Activated effector memory CD4-positive, alpha-beta T cell treated with Interleukin-2 at 50 U/mL for 16 hours (primary cell): ENCODE measurements around the gene TXNL4A.

Experiments used
- DNase-seq: peaks from one replicate; pipeline ENCODE4 v3.0.0-alpha.2; 2020

Gene TXNL4A

DNA sequence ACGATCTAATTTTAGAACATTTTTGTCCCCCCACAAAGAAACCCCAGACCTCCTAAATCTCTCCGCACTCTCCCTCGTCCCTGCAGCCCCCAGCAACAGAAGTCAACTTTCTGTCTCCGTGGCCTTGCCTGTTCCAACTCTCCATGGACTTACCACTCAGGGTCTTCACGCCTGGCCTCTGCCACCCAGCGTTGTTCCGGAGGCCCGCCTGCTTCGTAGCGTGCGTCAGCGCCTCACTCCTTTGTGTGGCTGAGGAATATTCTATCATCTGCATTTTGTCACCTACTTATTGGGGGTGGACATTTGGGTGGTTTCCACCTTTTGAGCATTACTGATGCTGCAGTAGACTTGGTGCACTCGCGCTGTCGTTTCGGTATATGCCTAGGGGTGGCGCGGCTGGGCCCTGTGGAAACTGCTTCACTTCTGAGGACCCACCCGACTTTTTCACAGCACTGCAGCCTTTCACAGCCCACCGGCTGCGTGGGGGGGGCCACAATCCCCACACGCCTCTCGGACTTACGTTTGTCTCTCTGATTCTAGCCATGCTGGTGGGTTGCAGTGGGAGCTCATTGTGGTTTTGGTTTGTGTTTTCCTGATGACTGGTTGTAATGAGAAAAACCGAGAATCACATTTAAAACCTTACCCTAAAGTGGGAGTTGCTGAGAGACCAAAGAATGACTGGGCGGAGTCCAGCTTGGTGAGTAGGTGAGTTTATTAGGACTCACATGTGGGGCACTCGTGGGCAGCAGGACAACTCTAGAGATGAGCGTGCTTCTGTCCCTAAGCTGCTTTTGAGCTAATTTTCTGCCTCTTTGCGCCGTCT is 25.3 kb downstream of the TXNL4A start:
- DNase-seq = peak; percentile 41

DNA sequence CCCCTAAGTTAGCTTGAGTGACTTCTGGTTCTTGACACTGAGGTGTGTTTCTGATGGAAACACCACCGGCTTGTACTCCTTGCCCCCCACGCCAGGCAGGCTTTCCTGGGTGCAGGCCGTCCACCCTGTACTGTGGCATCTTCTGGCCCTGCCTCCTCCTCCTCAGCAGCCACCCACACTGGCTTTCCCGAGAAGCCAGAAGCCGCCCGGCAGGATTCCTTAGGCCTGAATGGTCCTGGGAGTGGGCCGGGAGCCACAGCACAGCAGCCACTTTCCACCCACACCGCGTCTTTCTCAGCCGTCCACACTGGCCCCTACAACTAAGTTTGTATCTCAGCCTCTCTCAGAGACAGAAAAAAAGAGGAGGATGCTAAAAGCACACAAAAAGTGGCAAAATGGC is 26.1 kb downstream of the TXNL4A start:
- no peak for DNase-seq

DNA sequence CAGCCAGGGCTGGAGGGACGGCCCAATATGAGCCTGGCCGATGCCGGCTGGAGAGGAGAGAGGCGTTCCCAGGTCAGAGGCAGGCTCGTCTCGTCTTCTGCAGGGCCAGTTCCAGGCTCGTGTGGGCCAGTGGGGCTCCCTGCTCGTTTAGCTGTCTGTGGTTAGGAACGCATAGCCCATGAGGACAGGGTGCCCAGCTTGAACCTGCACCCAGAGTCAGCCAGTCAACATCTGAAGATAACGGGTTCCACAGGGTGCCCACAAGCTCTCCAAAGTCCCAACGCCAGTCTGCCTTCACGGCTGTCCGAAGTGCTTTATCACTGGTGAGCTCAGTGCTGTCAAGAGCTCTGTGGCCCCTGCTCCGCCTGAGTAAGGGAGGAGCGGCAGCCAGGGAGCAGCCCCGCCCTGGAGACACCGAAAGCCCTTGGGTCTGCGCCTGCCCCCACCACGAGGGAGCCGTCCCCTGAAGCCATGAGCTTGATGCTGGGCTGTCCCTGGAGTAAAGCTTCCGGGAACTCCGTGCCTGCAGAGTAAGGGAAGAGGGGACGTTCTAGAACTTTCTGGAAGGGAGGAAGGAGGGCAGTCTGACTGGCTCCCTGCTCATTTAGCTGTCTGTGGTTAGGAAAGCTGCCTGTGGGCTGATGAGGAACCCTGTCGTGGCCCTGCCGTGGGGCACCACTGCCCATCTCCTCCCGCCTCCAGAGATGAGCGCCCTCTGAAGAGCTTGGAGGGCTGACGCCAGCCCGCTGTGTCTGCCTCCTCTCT is 26.7 kb downstream of the TXNL4A start:
- no peak for DNase-seq

DNA sequence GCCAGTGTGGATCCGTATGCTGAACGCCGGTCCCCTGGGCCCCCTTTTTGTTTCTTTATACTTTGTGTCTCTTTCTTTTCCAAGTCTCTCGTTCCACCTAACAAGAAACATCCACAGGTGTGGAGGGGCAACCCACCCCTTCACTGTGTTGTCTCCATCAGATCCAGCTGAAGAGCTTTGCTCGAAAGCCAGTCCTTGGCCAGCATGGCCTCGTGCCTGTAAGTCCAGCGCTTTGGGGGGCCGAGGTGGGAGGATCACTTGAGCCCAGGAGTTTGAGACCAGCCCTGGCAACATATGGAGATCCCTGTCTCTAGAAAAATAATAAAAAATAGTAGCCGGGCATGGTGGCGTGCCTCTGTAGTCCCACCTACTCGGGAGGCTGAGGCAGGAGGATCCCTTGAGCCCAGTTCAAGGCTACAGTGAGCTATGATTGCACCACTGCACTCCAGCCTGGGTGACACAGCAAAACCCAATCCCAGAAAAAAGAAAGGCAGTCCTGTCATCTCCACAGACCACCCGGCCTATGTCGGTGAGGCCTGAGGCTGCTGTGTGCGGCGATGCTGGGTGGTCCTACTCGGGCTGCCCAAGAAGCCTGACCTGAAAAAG is 27.3 kb downstream of the TXNL4A start:
- no peak for DNase-seq

DNA sequence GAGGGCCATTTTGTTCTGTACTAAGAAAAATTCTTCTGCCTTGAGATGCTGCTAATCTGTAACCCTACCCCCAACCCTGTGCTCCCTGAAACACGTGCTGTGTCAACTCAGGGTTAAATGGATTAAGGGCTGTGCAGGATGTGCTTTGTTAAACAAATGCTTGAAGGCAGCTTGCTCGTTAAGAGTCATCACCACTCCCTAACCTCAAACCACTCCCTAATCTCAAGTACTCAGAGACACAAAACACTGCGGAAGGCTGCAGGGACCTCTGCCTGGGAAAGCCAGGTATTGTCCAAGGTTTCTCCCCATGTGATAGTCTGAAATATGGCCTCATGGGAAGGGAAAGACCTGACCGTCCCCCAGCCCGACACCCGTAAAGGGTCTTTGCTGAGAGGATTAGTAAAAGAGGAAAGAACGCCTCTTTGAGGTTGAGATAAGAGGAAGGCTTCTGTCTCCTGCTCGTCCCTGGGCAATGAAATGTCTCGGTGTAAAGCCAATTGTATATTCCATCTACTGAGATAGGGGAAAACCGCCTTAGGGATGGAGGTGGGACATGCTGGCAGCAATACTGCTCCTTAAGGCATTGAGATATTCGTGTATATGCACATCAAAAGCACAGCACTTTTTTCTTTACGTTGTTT is 28.1 kb downstream of the TXNL4A start:
- DNase-seq = peak; percentile 12

DNA sequence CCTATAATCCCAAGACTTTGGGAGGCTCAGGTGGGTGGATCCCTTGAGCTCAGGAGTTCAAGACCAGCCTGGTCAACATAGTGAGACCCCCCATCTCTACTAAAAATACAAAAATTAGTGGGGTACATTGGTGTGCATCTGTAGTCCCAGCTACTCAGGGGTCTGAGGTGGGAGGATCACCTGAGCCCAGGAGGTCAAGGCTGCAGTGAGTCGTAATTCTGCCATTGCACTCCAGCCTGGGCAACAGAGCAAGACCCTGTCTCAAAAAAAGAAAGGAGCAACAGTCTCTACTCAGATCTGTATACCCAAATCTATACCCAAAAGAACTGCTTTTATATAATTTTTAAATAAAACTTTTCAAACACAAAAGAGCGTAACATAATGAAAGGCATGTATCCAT is 29.4 kb downstream of the TXNL4A start:
- no peak for DNase-seq

DNA sequence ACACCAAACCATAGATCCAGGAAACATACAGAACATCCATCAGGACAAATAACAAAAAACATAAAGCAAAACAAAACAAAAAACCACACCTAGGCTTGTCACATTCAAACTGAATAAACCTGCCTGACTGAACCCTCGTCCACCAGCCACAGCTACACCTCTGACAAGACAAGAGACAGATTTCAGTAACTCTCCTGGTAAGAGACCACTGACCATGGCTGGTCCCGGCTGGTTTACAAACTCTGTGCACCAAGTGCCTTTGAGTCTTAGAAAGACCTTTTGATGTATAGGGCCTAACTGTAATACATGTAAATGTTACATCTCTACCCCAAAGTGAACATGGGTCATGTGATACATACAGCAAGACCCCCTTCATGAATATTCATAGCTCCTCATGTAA is 32.1 kb downstream of the TXNL4A start:
- DNase-seq = no peak

DNA sequence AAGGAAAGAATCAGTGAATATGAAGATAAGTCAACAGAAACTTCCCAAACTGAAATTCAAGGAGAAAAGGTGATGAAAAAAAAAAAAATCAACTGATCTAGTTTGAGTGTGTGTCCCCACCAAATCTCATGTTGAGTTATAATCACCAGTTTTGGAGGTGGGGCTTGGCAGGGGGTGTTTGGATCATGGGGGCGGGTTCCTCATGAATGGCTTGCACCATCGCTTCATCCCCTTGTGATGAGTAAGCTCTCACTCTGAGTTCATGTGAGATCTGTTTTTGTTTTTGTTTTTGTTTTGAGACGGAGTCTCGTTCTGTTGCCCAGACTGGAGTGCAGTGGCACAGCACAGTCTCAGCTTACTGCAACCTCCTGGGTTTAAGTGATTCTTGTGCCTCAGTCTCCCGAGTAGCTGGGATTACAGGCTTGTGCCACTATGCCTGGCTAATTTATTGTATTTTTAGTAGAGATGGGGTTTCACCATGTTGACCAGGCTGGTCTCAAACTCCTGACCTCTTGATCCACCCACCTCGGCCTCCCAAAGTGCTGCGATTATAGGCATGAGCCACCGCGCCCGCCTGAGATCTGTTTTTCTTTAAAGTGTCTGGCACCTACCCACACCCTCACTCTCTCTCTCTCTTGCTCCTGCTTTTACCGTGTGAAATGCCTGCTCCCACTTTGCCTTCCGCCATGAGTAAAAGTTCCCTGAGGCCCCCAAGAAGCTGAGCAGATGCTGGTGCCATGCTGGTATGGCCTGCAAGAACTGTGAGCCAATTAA is 32.9 kb downstream of the TXNL4A start:
- DNase-seq = no peak

DNA sequence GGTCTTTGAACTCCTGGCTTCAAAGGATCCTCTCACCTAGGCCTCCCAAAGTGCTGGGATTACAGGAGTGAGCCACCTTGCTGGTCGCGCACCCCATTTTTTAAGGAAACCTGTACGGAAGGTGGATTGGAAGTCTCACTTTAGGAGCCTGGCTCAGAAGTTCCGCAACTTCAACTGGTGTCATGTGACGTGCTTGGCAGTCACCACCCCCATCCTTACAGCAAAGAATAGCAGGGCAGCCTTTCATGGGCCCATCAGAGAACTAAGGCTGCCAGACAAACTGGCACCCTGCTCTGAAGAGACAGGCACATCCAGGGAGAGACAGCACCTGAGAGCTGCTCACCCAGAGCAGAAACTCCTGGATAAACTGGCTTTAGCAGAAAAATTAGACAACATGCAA is 33.6 kb downstream of the TXNL4A start:
- DNase-seq = no peak

DNA sequence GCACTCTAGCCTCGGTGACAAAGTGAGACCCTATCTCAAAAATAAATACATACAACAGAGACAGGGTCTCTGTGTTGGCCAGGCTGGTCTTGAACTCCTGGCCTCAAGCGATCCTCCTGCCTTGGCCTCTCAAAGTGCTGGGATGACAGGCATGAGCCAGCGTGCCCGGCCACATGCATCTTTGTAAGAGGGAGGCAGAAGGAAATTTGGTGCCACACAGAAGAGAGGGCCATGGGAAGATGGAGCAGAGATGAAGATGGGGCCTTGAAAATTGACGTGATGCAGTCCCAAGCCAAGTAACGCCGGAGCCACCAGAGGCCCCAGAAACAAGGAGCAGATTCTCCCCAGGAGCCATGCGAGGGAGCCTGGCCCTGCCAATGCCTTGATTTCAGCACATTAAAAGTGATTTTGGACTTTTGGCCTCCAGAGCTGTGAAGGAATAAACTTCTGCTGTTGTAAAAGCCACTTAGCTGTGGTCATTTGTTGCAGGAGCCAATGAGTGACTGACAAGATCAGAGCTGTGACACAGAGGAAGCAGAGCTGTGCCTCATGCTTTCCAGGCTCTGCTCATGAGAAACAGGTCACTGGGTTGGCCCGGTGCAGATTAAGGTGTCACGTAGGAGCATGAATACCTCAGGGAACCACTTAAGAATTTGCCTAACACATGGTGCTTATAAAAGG is 34.3 kb downstream of the TXNL4A start:
- no peak for DNase-seq

DNA sequence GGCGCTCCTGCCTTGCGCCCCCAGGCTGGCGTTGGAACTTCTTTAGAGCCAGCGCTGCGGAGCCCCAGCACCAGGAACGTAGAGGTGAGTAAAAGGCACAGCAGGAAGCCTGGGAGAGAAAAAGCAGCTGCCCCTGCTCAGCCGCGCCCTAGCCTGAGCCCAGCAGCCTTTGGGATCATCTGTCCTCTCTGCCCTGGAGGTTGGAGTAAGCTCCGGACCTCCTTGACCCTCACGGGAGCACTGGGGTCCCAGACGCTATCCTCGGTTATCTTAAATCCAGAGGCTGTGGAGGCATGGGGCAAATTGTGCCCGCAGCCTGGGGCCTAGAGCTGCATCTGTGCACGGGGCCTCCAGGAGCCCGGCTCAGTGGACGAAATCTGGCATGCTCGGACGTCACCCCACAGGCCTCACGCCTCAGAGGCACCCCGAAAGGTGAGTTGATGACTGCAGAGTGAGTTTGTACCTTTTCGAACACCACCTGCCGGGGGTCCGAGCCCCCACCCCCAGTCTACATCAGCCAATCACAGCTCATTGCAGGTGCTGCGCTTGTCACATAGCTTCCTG is 35.3 kb downstream of the TXNL4A start:
- DNase-seq = no peak

DNA sequence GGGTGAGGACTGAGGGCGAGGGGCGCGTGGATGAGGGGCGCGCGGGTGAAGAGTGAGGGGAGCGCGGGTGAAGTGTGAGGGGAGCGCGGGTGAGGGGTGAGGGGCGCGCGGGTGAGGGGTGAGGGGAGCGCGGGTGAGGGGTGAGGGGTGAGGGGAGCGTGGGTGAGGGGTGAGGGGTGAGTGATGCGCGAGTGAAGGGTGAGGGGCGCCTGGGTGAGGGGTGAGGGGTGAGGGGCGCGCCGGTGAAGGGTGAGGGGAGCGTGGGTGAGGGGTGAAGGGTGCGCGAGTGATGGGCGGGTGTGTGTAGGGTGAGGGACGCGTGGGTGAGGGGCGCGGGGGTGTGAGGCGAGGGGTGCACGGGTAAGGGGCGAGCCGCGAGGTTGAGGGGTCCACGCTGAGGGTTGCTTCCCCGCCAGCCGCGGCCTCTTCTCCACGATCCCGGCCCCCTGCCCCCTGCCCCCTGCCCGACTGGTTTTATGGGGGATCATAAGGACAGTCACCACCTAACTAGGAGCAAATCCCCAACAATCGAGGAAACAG is 35.8 kb downstream of the TXNL4A start:
- DNase-seq = no peak

DNA sequence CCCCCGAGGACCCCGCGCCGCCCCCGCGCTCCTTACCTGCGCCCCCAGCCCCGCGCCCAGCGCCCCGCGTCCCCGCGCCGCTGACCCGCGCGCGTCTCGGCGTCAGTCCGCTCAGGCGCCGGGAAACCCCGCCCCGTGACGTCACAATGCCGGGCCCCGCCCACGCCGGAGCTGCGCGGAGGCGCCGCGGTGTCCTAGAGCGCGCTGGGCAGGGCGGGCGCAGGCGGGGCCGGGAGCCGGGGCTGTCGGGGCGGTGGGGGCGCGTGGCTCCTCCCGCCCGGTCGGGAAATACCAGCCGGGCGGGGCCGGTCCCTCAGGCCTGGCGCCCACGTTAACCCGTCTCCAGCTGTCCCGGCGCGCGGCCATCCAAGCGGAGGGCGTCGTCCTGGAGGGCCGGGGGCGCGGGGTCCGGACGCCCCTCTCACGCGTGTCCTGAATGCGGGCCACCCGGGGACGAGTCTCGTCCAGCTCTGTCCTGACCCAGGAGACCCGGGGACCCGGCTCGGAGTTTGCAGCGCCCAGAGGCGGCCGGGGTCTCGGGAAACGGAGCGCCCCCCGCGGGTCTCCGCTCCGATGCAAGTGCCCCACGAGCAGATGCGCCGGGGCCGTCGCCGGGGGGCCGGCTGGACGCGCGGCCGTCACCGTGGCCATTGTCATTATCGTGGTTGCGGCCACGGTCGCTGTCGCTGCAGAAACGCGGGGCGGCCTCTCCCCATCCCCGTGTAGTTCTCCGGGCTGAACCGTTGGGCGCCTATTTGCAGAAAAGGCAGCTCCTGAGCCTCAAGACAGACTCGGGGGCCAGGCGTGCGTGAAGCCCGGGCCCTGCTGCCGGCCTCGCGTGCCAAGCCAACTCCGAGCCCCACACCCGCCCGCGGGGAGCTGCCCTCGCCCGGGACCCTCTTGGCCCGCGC is 36.6 kb downstream of the TXNL4A start, which contains the start of gene SLC66A2:
Gene SLC66A2 (minus strand): TSS at position 109 of the 911 bp plus-strand sequence. CDS start 727 bp downstream, outside the sequence.
- peak; percentile 92 for DNase-seq

DNA sequence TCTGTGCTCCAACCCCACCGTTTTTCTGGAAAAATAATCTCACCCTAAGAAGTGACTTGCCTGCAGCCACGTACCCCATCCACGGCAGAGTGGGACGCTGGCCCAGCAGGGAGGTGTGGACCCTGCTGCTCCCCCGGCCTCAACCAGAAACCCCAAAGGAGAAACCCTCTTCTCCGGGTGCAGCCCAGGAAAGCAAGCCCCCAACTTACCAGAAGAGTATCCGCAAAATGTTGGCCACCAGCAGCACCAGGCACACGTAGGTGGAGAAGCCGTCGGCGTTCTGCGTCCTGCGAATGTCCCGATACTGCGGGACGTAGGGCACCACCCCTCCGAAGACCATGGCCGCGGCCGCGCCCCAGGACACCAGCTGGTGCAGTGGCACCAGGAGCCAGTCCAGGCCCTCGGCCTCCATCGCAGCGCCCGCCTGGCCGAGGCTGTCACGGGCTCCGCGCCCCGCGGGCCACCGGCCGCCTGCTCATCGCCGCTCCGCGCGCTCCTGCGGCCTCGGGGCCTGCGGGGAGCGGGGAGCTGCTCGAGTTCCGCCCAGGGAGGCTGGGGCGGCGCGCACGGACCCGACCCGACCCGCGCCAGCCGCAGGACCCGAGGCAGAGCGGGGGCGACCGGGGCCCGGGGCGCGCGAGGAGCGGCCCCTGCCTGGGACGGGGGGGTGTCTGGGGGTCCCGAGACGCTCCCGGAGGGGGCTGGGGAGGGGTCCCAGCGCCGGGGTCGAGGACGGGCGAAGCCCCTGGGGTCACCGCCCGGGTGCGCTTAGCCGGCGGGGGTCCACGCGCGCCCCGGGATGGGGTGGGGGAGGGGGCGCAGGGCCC is 37.6 kb downstream of the TXNL4A start:
- DNase-seq = peak; percentile 10

DNA sequence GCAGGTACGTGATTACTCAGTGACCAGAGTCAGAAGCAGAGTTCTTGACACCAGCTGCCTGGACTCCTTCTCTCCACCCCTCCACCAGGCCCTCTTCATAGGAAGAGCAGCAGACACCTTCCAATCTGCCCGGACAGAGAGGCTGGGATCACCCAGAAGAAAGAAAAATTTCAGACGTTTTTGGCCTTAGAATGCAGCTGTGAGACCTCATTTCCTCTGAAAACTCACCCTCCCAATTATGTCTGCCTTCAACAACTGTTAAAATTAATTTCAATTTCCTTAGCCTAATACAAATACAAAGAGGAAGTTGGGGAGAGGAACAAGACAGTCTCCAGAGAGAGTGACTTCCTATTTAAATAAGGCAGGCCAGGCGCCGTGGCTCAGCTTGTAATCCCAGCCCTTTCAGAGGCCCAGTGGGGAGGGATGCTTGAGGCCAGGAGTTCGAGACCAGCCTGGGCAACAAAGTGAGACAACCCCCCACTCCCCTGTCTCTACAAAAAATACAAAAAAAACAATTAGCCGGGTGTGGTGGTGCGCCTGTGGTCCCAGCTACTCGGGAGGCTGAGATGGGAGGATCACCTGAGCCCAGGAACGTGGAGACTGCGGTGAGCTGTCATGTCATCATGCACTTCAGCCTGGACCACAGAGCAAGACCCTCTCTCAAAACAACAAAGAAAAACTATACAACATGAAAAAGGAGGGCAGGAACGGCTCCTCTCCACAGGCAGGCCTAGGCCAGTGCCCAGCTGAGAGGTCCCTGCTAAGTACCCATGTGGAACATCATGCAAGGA is 38.5 kb downstream of the TXNL4A start:
- no peak for DNase-seq

DNA sequence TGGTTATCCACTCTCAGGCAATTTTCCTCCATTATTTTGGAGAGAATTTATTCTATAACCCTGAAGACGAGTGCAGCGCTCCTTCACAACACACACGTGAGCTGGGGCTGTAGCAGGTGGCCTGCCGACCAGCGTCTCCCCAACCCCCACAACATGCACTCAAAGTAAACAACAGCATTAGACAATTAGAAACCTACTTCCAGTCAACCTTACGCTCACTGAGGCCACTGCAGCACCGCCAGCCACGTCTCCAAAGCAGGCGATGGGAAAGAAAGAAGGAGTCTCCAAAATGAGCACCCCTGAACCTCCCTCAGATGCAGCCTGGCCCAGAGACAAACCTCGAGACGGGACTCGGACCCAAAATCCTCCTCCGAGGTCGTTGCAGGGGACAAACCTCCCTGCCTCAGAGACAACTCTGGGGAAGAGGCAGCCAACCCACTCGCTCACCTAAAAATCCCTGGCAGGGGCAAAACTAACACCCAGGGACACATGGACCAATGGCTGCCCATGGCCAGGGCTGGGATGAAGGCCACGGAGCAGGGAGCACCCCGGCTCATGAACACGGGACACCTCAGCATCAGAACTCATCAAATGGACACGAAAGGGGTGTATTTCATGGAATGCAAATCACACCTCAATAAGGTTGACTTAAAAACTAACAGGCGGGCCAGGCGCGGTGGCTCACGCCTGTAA is 39.5 kb downstream of the TXNL4A start:
- DNase-seq = no peak

DNA sequence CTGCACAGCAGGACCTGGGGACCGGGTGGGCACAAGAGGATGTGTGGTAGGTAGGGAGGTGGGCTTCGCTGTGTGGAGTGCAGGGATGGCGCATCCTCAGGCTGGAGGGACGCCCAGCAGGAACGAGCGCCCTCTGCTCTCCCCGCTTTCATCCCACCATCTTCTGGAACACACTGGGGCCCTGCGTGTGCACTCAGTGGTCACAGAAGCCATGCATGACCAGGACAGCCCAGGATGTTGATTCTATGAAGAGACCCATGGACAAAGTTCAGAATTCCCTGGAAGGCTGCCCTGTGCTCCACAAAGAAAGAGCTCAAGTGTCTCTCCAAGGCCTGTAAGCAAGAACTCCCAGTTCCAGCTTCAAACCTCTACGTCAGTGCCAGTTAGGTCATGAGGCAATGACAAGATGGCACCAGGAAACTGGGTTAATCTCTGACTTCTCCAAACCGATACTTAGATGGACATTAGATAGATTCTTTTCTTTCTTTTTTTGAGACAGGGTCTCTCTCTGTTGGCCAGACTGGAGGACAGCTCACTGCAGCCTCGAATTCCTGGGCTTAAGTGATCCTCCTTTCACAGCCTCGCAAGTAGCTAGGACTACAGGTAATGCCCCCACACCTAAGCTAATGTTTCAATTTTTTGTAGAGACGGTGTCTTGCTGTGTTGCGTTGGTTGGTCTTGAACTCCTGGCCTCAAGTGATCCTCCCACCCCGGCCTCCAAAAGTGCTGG is 40.3 kb downstream of the TXNL4A start:
- no peak for DNase-seq
